GM23338 (cell line): ENCODE data around the gene HSPG2.
"Not testable (repeated sequence)": the region's sequence is repeated elsewhere in the genome, so short reads cannot be mapped to it uniquely, and the experiment has no call there.

Source experiments
- CREB1 ChIP-seq: fragments of 250-450 bp; sonication (Bioruptor Pico); IDR thresholded peaks from 2 replicates; pipeline ENCODE4 v1.5.0; 2020; ENCODE audit warnings: low read depth, mild to moderate bottlenecking, moderate library complexity
- CTCF ChIP-seq, 2 experiments: fragments of 200-600 bp in 1 of 2; sonication (generic) in 1 of 2; conservative IDR thresholded peaks; 2 replicates each; pipeline versions ENCODE4 v1.5.1 to v1.6.1; 2016 to 2017; ENCODE audit warnings: antibody characterized with exemption in 2 of 2, low read depth in 2 of 2, mild to moderate bottlenecking in 2 of 2, moderate library complexity in 1 of 2
- EZH2 ChIP-seq: fragments of 200-600 bp; sonication (generic); IDR thresholded peaks from one replicate; pipeline ENCODE4 v1.8.0; 2017; ENCODE audit warnings: antibody characterized with exemption, mild to moderate bottlenecking, low read depth; ENCODE audit not compliant: unreplicated experiment
- EZH2phosphoT487 ChIP-seq: fragments of 200-600 bp; sonication (generic); IDR thresholded peaks from one replicate; pipeline ENCODE4 v1.8.1; 2018; ENCODE audit warnings: antibody characterized with exemption; ENCODE audit not compliant: unreplicated experiment
- JUNB ChIP-seq: IDR thresholded peaks from one replicate; pipeline ENCODE4 v1.6.1; 2016; ENCODE audit warnings: antibody characterized with exemption; ENCODE audit not compliant: unreplicated experiment
- NANOG ChIP-seq: IDR thresholded peaks from 2 replicates; pipeline ENCODE4 v1.6.1; 2016; ENCODE audit warnings: antibody characterized with exemption, borderline replicate concordance
- POLR2AphosphoS5 ChIP-seq: IDR thresholded peaks from 2 replicates; pipeline ENCODE4 v1.6.1; 2016; ENCODE audit warnings: antibody characterized with exemption, low read depth
- REST ChIP-seq: IDR thresholded peaks from one replicate; pipeline ENCODE4 v1.6.1; 2018; ENCODE audit warnings: antibody characterized with exemption; ENCODE audit not compliant: unreplicated experiment
- ZNF331 ChIP-seq: fragments of 250-450 bp; sonication (Bioruptor Pico); IDR thresholded peaks from 2 replicates; pipeline ENCODE4 v1.5.0; 2020; ENCODE audit warnings: low read depth, mild to moderate bottlenecking, moderate library complexity
- ZNF462 ChIP-seq: fragments of 250-450 bp; sonication (Bioruptor Pico); IDR thresholded peaks from 2 replicates; pipeline ENCODE4 v1.5.0; 2020; ENCODE audit warnings: mild to moderate bottlenecking, moderate library complexity

DNA sequence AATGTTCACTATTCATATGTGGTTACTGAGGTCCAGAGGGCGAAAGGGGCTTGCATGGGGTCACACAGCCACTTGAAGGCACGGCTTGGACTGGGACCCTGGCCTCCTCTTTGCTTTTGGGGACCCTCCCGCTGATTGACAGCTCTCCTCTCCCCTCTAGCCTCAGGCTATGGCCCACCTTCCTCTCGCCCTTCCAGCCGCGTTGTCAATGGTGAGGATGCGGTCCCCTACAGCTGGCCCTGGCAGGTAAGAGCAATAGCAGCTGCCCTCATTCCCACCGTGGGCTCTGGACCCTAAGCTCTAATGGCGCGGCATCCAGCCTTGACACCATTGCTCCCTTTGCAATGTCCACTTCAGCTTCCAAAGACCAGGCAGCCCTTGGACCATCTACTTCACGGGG is 41.1 kb upstream of the HSPG2 start:
- TF ChIP-seq ZNF462 (CRISPR knock-in tag); ZNF331 (CRISPR knock-in tag); CTCF (conservative IDR thresholded peaks at IDR 0.05; ENCODE audit: low read depth in 2 of 2); EZH2; REST; POLR2AphosphoS5; CREB1 (CRISPR knock-in tag); EZH2phosphoT487; JUNB; NANOG: not testable (repeated sequence)
